Embryonic facial prominence (tissue), 1 donor: ENCODE data around the gene MBP.
"Not testable (repeated sequence)": the region's sequence is repeated elsewhere in the genome, so short reads cannot be mapped to it uniquely, and the experiment has no call there.

ENCODE experiments used
- DNase-seq: peaks from one replicate; pipeline ENCODE4 v3.0.0-alpha.2; 2016; ENCODE audit errors: extremely low spot score

The MBP gene

DNA sequence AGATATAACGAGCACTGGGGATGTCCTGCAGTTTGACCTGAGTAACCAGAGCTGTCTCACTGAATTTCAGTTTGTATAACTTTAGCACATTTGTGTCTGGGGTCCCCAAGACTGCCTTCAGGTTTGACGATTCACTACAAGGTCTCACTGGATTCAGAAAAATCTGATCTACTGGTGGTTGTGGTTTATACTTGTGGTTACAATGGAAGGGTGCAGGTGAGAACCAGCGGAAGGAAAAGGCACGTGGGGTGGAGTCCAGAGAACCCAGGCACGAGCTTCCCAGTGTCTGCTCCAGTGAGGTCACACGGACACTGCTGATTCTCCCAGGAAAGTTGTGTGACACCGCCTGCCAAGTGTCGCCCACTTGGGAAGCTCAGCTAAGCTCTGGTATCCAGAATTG, 184.2 kb downstream of the MBP start:
- DNase-seq = no peak

DNA sequence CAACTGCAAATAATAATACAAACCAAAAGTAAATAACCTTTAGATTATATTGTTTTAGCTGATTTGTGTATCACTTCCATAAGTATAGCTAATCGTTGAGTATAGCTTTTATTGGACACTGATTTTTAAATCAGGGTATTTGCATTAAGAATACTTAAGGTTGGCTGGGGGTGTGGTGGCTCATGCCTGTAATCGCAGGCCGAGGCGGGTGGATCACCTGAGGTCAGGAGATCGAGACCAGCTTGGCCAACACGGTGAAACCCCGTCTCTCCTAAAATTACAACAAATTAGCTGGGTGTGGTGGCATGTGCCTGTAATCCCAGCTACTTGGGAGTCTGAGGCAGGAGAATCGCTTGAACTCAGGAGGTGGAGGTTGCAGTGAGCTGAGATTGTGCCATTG, 188.2 kb downstream of the MBP start:
- DNase-seq = not testable (repeated sequence)

DNA sequence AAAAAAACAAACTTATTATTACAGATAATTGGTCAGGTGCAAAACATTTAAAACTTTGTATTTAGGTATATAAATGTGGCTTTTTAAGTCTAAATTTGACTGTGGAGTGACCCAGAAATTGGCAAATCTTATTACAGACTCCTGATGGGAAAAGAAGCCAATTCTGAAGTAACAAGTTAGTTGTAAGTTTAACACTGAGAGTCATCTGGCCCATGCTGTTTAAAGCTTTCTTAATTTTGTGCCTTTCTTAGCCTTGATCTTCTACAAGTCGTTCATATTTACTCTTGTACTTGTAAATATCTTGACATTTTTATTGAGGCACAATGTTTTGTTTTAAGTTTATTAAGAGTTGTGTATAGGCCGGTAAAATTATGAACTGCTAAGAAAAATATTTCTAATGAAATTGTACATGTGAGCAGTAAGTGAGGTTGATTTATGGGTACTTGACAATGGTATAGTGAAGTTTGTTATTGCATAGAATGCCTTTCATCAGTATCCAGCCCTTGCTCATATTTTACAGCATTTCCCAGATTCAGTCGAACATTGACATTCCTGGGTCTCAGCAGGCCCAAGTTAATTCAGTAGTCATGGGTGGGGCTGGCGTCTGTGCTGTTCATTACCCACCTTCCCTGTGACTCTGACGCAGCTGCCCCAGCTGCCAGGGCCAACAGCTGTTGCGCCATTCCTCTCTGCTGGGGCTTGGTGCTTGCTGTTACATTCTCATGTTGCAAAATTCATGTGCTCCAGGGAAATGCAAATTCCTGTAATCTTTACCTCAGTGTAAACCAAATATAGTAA, 188.8 kb downstream of the MBP start:
- DNase-seq = no peak

DNA sequence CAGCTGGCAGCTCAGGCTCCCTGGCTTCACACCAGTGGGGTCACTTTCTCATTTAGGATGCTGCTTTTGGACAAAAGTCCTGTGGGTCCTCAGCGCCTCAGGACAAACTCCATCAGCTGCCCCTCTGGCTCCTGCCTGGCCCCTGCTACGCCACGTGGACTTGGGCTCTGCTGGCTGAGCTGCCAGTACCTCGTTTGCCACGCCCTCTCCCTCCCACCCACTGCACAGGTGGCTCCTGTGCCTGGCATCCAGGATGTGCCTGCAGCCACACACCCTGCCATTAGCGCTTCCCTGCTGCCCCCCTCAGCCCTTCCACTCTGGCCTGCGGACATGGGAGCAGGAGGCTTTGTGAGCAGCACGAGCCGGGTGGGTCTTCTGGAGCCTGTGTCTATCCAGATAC, 191.3 kb downstream of the MBP start:
- no peak for DNase-seq

DNA sequence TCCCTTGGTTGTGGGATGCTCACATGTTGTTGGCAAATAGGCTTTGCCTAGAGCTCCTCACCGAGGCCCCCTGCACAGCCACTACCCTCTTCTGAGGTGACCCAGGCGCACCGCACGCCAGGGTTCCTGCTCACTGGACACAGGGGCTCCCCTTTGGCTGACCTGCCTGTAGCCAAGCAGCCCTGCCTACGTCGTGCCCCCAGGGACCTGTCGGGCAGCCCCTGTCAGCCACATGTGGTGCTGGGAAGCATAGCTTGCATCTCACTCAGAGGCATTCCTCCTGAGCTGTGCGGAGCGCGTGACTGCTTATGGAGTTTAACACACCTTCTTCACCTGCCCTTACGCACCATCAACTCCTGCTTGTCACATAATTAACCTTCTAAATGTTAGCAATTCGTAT, 194.0 kb downstream of the MBP start:
- DNase-seq = no peak

DNA sequence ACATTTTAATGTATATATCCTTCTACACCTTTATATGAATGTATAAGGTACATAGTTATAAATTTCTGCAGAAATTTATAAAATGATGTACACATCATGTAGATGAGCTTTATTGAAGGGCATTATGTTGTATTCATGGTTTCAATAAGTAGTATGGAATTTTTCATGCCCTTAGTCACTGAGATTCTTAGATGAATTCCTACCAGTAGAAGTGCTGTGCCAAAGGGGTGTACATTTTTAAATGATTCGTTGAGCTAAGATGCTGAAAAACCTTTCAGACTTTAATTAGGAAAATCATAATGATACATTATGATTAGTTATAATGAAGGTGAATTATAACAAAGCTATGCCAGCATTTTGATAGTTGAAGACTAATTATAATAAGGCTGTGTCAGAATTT, 195.0 kb downstream of the MBP start:
- DNase-seq = no peak

DNA sequence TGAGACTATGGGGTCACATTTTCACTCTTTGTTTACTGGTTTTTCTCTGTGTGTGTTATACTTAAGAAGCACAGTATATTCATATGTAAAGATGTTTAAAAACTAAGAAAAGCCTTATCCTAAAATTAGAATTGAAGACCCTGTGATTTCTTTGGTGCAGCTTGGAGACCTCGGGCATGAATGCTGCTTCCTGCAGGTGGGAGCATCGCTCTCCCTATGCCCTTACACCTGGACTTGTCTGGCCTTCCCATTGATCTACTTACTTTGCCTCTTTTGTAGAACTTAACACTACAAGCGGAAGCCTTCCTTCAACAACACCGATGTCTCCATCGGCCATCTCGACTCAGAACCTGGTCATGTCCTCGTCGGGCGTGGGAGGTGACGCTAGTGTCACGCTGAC, 195.7 kb downstream of the MBP start:
- DNase-seq = no peak

DNA sequence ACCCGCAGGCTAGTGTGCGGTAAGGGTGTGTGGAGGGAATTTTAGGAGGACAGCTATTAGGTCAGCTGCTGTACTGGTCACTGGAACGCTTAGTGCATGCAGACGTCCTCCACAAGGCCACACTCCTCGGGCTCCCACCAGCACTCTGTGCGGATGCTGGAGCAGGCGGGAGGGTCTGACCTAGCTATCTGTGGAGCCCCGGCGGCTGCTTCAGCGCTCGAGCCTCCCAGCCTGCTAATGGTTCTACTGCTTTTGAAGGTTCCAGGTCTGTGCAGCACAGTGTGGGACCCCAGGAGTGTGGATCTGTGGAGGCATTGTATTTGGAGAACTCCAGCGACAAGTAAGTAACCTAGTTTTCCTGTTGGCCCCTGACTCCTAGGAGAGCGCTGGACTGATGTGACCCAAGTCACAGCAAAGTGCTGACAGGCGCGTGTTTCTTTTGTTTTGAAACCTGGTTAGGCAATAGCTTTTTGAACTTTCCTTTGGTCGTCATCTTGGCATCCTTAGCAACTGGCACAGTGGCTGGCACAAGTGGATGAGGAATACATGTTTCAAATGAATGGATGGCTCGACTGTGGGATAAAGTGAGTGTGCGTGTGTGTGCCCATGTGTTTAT, 196.8 kb downstream of the MBP start:
- DNase-seq = no peak

DNA sequence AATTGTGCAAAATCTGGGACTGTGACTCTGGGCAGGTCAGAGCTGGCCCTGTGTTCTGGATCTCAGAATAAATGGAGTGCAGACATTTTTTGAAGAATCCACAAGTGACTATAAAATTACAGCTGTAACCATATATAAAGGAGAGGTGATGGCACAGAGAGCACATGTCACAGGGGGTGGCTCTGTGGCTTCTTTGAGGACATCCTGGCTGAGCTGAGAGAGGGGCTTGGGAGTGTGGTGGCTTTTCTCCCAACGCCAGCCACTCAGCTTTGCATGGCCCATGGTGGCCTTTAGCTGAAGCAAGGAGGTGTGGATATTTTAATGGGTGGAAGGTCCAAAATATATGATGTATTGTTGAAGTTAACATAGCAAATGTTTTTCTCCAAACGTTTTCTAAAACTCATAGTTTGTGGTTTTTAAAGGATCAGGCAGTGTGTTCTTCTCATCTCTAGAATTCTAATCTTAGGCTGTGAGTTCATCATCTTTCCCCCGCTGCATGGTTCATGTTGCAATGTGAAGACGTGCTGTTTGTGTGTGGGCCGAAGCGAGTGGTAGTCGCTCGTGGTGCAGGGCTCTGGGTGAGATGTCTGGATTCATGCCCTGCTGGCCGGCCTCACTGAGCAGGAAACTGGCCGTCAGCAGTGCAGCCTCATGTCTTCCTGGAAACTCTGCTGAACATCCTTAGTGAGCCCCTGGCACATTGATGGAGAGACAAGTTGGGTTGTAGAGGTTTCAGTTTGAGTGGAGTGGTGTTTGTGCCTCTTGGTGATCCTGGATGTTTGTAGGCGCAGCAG, 200.4 kb downstream of the MBP start:
- no peak for DNase-seq

DNA sequence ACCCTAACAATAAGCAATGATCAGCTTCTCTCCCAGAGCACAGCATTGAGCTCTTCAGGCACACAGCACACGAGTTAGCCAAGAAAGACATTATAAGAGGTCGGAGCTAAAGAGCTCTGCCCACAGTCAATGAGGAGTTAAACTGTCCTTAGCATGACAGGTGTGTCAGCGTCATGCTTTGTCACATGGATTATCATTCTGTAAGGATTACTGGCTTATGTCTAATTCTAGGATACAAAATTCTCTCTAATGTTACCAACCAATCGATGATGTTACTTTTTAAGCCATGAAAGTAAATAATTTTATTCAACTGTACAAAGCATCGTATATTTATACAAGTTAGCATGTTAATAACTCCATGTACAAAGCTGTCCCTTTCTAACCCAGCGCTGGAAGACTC, 201.4 kb downstream of the MBP start:
- no peak for DNase-seq
